Neural progenitor cell (in vitro differentiated cells): ENCODE data around the gene KHDRBS1. TPM values are rescaled to one million over a fixed set of nuclear protein-coding genes. Genes with fewer than 3 reads are reported as not detected.

Source experiments
- DNase-seq: peaks from one replicate; pipeline ENCODE4 v3.0.0-alpha.2; 2016; ENCODE audit warnings: low spot score
- H2AFZ ChIP-seq: fragments of 200-600 bp; sonication (generic); replicated peaks from 2 replicates; pipeline ENCODE4 v1.6.1; 2016; ENCODE audit warnings: antibody characterized with exemption
- H3F3A ChIP-seq: fragments of 200-600 bp; sonication (generic); 2 replicates; pipeline ENCODE4 v1.6.1; 2016; ENCODE audit warnings: antibody characterized with exemption, low read depth
- H3K27ac ChIP-seq: fragments of 200-600 bp; sonication (generic); 2 replicates; pipeline ENCODE4 v1.5.1; 2016; ENCODE audit warnings: mild to moderate bottlenecking
- H3K27me3 ChIP-seq: fragments of 200-600 bp; sonication (generic); 2 replicates; pipeline ENCODE4 v1.6.1; 2016; ENCODE audit warnings: mild to moderate bottlenecking, moderate library complexity
- H3K36me3 ChIP-seq: fragments of 200-600 bp; sonication (generic); 2 replicates; pipeline ENCODE4 v1.5.1; 2016
- H3K4me1 ChIP-seq: fragments of 200-600 bp; sonication (generic); 2 replicates; pipeline ENCODE4 v1.6.1; 2016; ENCODE audit warnings: mixed run types
- H3K4me2 ChIP-seq: fragments of 200-600 bp; sonication (generic); 2 replicates; pipeline ENCODE4 v1.6.1; 2016
- H3K4me3 ChIP-seq: fragments of 200-600 bp; sonication (generic); 2 replicates; pipeline ENCODE4 v1.5.1; 2016
- H3K79me2 ChIP-seq: fragments of 200-600 bp; sonication (generic); 2 replicates; pipeline ENCODE4 v1.6.1; 2016; ENCODE audit warnings: low read depth
- H3K9ac ChIP-seq: fragments of 200-600 bp; sonication (generic); 2 replicates; pipeline ENCODE4 v1.6.1; 2016
- H3K9me3 ChIP-seq: fragments of 200-600 bp; sonication (generic); 2 replicates; pipeline ENCODE4 v1.5.1; 2016; ENCODE audit warnings: low read depth
- H4K20me1 ChIP-seq: fragments of 200-600 bp; sonication (generic); 2 replicates; pipeline ENCODE4 v1.6.1; 2016; ENCODE audit warnings: low read depth
- H3K27ac Mint-ChIP-seq: 3 replicates; pipeline ENCODE4 v1.8.0; 2021; ENCODE audit warnings: mixed read lengths
- H3K27me3 Mint-ChIP-seq: 2 replicates; pipeline ENCODE4 v1.8.0; 2022; ENCODE audit warnings: low read depth, mild to moderate bottlenecking, inconsistent platforms, moderate library complexity, mixed read lengths; ENCODE audit not compliant: insufficient read depth
- H3K36me3 Mint-ChIP-seq: 3 replicates; pipeline ENCODE4 v1.8.0; 2021; ENCODE audit warnings: mixed read lengths
- H3K4me1 Mint-ChIP-seq: 3 replicates; pipeline ENCODE4 v1.8.0; 2021; ENCODE audit warnings: mixed read lengths
- H3K4me3 Mint-ChIP-seq: 3 replicates; pipeline ENCODE4 v1.8.0; 2021; ENCODE audit warnings: mild to moderate bottlenecking, moderate library complexity, mixed read lengths
- H3K9me3 Mint-ChIP-seq: 3 replicates; pipeline ENCODE4 v1.8.0; 2020; ENCODE audit warnings: mixed read lengths
- EZH2 ChIP-seq: fragments of 200-600 bp; sonication (generic); IDR thresholded peaks from 2 replicates; pipeline ENCODE4 v1.6.1; 2017; ENCODE audit warnings: antibody characterized with exemption, mild to moderate bottlenecking, moderate library complexity
- EZH2phosphoT487 ChIP-seq: fragments of 200-600 bp; sonication (generic); IDR thresholded peaks from 2 replicates; pipeline ENCODE4 v1.6.1; 2017; ENCODE audit warnings: antibody characterized with exemption
- total RNA-seq: library from RNA; depleted of rRNA; stranded (reverse); fragments of >200 nt; gene quantifications from 2 replicates; pipeline ENCODE4 v1.2.3, GENCODE V29; 2015; ENCODE audit warnings: low replicate concordance
- TF ChIP-seq, protein P1 (sequence below): fragments of 200-600 bp; sonication (generic); IDR thresholded peaks from 2 replicates; pipeline ENCODE4 v1.5.1; 2017; ENCODE audit warnings: antibody characterized with exemption, mild to moderate bottlenecking

KHDRBS1 gene
- total RNA-seq, 1 donor from 2014 or later: 201 TPM

DNA sequence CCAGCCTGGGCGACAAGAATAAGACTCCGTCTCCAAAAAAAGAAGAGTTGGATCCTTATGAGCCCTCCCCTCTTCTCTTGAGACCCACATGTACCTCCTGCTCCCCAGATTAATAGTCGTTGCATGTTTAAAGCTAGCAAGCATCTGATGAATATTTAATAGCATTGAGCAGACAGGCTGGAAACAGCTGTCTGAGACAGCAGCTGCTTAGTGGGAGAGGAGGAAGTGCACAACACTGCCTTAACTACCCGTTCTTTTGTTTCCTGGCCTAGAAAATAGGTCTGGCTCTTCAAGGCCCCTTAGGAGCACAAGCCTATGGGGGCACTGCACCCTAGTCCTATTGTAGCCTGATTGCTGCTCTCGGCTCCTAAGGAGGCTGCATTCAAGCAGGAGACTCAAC, 41.7 kb downstream of the KHDRBS1 start:
- H3F3A ChIP-seq: peaks cover 42% of the 10 kb centered on the region
- no peaks in the 10 kb centered on the region for H3K27me3 Mint-ChIP-seq
- peaks cover 8% of the 10 kb centered on the region for H3K79me2 ChIP-seq
- peaks cover 47% of the 10 kb centered on the region for H3K36me3 Mint-ChIP-seq
- H3K4me1 ChIP-seq: no peaks in the 10 kb centered on the region
- H3K36me3 ChIP-seq: peaks cover 15% of the 10 kb centered on the region
- TF ChIP-seq, protein P1, sequence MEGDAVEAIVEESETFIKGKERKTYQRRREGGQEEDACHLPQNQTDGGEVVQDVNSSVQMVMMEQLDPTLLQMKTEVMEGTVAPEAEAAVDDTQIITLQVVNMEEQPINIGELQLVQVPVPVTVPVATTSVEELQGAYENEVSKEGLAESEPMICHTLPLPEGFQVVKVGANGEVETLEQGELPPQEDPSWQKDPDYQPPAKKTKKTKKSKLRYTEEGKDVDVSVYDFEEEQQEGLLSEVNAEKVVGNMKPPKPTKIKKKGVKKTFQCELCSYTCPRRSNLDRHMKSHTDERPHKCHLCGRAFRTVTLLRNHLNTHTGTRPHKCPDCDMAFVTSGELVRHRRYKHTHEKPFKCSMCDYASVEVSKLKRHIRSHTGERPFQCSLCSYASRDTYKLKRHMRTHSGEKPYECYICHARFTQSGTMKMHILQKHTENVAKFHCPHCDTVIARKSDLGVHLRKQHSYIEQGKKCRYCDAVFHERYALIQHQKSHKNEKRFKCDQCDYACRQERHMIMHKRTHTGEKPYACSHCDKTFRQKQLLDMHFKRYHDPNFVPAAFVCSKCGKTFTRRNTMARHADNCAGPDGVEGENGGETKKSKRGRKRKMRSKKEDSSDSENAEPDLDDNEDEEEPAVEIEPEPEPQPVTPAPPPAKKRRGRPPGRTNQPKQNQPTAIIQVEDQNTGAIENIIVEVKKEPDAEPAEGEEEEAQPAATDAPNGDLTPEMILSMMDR: no peak
- TF ChIP-seq EZH2phosphoT487 (no peak), EZH2 (no peak)
- H2AFZ ChIP-seq: no peak overlapping the region
- H3K9ac ChIP-seq: no peak overlapping the region
- H3K4me3 ChIP-seq: no peak overlapping the region
- H3K4me1 Mint-ChIP-seq: peaks cover 5% of the 10 kb centered on the region
- H3K9me3 ChIP-seq: no peaks in the 10 kb centered on the region
- DNase-seq: no peak
- H3K27ac Mint-ChIP-seq: no peak overlapping the region
- no peak overlapping the region for H3K4me2 ChIP-seq
- H3K9me3 Mint-ChIP-seq: no peaks in the 10 kb centered on the region
- H3K4me3 Mint-ChIP-seq: no peak overlapping the region
- peaks cover 18% of the 10 kb centered on the region for H4K20me1 ChIP-seq
- H3K27ac ChIP-seq: peak overlapping the region; percentile 10
- H3K27me3 ChIP-seq: no peaks in the 10 kb centered on the region

DNA sequence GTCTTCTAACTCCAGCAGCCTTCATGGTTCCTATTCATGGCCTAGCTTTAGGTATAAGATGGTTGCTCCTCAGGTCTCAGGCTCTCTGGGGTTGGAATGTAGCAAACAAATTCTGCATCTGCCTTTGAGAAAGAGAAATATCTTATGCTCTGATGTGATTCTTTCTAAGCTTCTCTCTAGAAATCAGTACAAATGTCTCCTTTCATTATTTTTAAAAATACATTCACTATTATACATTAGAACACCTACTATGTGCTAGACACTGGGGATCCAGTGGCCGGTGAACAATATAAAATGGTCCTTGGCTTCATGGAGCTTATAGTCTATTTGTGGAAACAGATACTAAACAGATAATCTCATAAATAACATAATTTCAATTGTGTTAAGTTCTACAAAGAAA, 42.9 kb downstream of the KHDRBS1 start:
- H3K4me1 Mint-ChIP-seq: peaks cover 7% of the 10 kb centered on the region
- no peaks in the 10 kb centered on the region for H3K4me1 ChIP-seq
- H3K79me2 ChIP-seq: peaks cover 8% of the 10 kb centered on the region
- peaks cover 54% of the 10 kb centered on the region for H3K36me3 Mint-ChIP-seq
- H2AFZ ChIP-seq: no peak overlapping the region
- H3K27me3 ChIP-seq: no peaks in the 10 kb centered on the region
- no peak overlapping the region for H3K4me3 ChIP-seq
- H3K9me3 ChIP-seq: no peaks in the 10 kb centered on the region
- no peak overlapping the region for H3K4me3 Mint-ChIP-seq
- H3K27ac Mint-ChIP-seq: no peak overlapping the region
- peak overlapping the region; percentile 16 for H3K27ac ChIP-seq
- TF ChIP-seq, protein P1: no peak
- TF ChIP-seq EZH2phosphoT487 (no peak), EZH2 (no peak)
- H3K27me3 Mint-ChIP-seq: no peaks in the 10 kb centered on the region
- no peaks in the 10 kb centered on the region for H3K9me3 Mint-ChIP-seq
- no peak overlapping the region for H3K4me2 ChIP-seq
- peaks cover 54% of the 10 kb centered on the region for H3F3A ChIP-seq
- H3K36me3 ChIP-seq: peaks cover 15% of the 10 kb centered on the region
- DNase-seq: no peak
- no peak overlapping the region for H3K9ac ChIP-seq
- H4K20me1 ChIP-seq: peaks cover 7% of the 10 kb centered on the region

DNA sequence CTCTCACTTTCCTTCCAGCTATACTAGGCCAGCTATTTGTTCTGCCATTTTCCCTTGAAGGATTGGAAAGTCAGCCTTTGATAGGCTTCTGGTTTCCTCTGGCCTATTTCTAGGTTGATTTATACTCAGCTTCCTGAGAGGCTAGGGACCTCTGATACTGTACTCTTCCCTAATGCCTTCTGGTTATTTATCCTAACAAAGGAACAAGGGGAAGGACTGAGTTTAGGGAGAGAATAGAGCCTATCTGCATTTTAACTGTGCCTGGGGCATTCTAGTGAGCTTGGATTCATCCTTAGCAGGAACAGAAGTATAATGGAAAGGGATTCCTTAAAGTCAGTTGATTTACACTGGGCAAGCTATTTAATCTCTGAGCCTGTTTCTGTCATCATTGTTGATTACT, 47.2 kb downstream of the KHDRBS1 start:
- no peak overlapping the region for H3K4me2 ChIP-seq
- peaks cover 3% of the 10 kb centered on the region for H3K79me2 ChIP-seq
- peaks cover 11% of the 10 kb centered on the region for H4K20me1 ChIP-seq
- no peak overlapping the region for H2AFZ ChIP-seq
- peaks cover 12% of the 10 kb centered on the region for H3K36me3 ChIP-seq
- no peak overlapping the region for H3K4me3 ChIP-seq
- peak overlapping the region; percentile 81 for H3K27ac ChIP-seq
- DNase-seq: no peak
- no peak overlapping the region for H3K27ac Mint-ChIP-seq
- peaks cover 29% of the 10 kb centered on the region for H3K4me1 Mint-ChIP-seq
- H3K27me3 ChIP-seq: no peaks in the 10 kb centered on the region
- H3K9me3 Mint-ChIP-seq: no peaks in the 10 kb centered on the region
- H3F3A ChIP-seq: peaks cover 81% of the 10 kb centered on the region
- H3K4me1 ChIP-seq: no peaks in the 10 kb centered on the region
- peaks cover 32% of the 10 kb centered on the region for H3K36me3 Mint-ChIP-seq
- H3K9ac ChIP-seq: no peak overlapping the region
- no peaks in the 10 kb centered on the region for H3K27me3 Mint-ChIP-seq
- no peak overlapping the region for H3K4me3 Mint-ChIP-seq
- TF ChIP-seq EZH2phosphoT487: no peak
- TF ChIP-seq EZH2: no peak
- H3K9me3 ChIP-seq: no peaks in the 10 kb centered on the region

DNA sequence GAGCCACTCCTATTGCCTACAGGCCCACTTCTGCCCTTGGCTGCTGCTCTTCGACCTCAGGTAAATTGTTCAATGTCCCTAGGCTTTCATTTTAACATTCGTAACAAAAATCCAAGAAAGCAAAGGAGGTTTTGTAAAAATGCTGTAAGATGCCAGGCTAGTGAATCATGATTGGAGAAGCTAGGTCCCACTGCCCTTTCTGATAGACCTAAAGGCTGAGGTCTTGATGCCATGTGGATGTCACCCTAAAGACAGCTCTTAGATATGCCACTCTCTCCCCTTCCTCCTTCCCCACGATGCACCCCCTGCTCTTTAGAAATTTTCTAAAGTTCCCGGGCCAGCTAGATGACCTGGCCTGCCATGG, 49.2 kb downstream of the KHDRBS1 start:
- no peak overlapping the region for H3K4me3 Mint-ChIP-seq
- Histone ChIP-seq H3K36me3 (peaks cover 7% of the 10 kb centered on the region), H3K4me1 (no peaks in the 10 kb centered on the region), H3K9me3 (no peaks in the 10 kb centered on the region), H3K79me2 (no peaks in the 10 kb centered on the region), H2AFZ (no peak overlapping the region), H3K4me3 (no peak overlapping the region), H3K4me2 (no peak overlapping the region), H4K20me1 (peaks cover 11% of the 10 kb centered on the region), H3F3A (peaks cover 85% of the 10 kb centered on the region), H3K27me3 (no peaks in the 10 kb centered on the region), H3K9ac (no peak overlapping the region), H3K27ac (peak overlapping the region; percentile 47)
- peaks cover 29% of the 10 kb centered on the region for H3K4me1 Mint-ChIP-seq
- TF ChIP-seq EZH2 (no peak), EZH2phosphoT487 (no peak)
- TF ChIP-seq, protein P1: no peak
- DNase-seq: no peak
- peaks cover 6% of the 10 kb centered on the region for H3K27me3 Mint-ChIP-seq
- H3K9me3 Mint-ChIP-seq: no peaks in the 10 kb centered on the region
- H3K27ac Mint-ChIP-seq: peak overlapping the region; percentile 98
- H3K36me3 Mint-ChIP-seq: peaks cover 23% of the 10 kb centered on the region
